Activated CD4-positive, alpha-beta T cell treated with anti-CD3 and anti-CD28 coated beads, Interleukin-2, amount 10 ng/mL, durations not matched to agents 24 days and 14 days (primary cell): ENCODE data around the gene EVI2A. TPM values are rescaled to one million over a fixed set of nuclear protein-coding genes. Genes with fewer than 3 reads are reported as not detected.
"Not testable (repeated sequence)": the region's sequence is repeated elsewhere in the genome, so short reads cannot be mapped to it uniquely, and the experiment has no call there.

Experiments used
- DNase-seq: peaks from one replicate; pipeline ENCODE4 v3.0.0; 2022
- H3K27ac Mint-ChIP-seq: one replicate; pipeline ENCODE4 v1.8.0; 2022; ENCODE audit warnings: mild to moderate bottlenecking, mixed read lengths
- H3K27me3 Mint-ChIP-seq: one replicate; pipeline ENCODE4 v1.8.0; 2022; ENCODE audit warnings: mixed read lengths
- H3K36me3 Mint-ChIP-seq: one replicate; pipeline ENCODE4 v1.8.0; 2022; ENCODE audit warnings: low read depth, mild to moderate bottlenecking, mixed read lengths
- H3K4me1 Mint-ChIP-seq: one replicate; pipeline ENCODE4 v1.8.0; 2021; ENCODE audit warnings: mixed read lengths
- H3K4me3 Mint-ChIP-seq: one replicate; pipeline ENCODE4 v1.8.0; 2022; ENCODE audit warnings: mild to moderate bottlenecking, moderate library complexity, mixed read lengths
- H3K9me3 Mint-ChIP-seq: one replicate; pipeline ENCODE4 v1.8.0; 2021; ENCODE audit warnings: mixed read lengths
- intact Hi-C: fragments of 100-400 bp; cut with micrococcal nuclease; formaldehyde crosslinking; loops from one replicate; pipeline ENCODE4 v1.15.1; 2023
- total RNA-seq: library from RNA; stranded (reverse); gene quantifications from 2 replicates; pipeline ENCODE4 v1.2.3, GENCODE V29; 2022

The EVI2A gene
- total RNA-seq, 1 donor from 2014 or later: 30.4 TPM

- Mint-ChIP-seq H3K4me1 (peaks cover 50% of the 10 kb centered on the region), H3K27me3 (no peaks in the 10 kb centered on the region), H3K27ac (peak overlapping the region; percentile 91), H3K36me3 (peaks cover 43% of the 10 kb centered on the region), H3K9me3 (peaks cover 21% of the 10 kb centered on the region), H3K4me3 (peak overlapping the region; percentile 93)
- intact Hi-C loops: loop anchor here (1.0 kb wide), 1 partner anchor 13 kb away; the partner anchor contains the start of gene EVI2A
- no peak for DNase-seq
Observed at GRCh38 chr17:31308372-31309334, 12.8 kb downstream of the EVI2A start.

- Mint-ChIP-seq H3K27me3 (no peaks in the 10 kb centered on the region), H3K4me1 (peaks cover 50% of the 10 kb centered on the region)
Observed at GRCh38 chr17:31307640-31308039, 13.8 kb downstream of the EVI2A start.

GRCh38 chr17:31299624-31300023 is 21.8 kb downstream of the EVI2A start:
- DNase-seq: no peak
- H3K4me3 Mint-ChIP-seq: no peak overlapping the region
- intact Hi-C loops: no loop called here
- H3K27me3 Mint-ChIP-seq: no peaks in the 10 kb centered on the region
- no peak overlapping the region for H3K27ac Mint-ChIP-seq
- peaks cover 22% of the 10 kb centered on the region for H3K36me3 Mint-ChIP-seq
- H3K4me1 Mint-ChIP-seq: peaks cover 6% of the 10 kb centered on the region
- peaks cover 6% of the 10 kb centered on the region for H3K9me3 Mint-ChIP-seq

More at GRCh38 chr17:31307640-31308039, 13.8 kb downstream of the EVI2A start:
- H3K4me3 Mint-ChIP-seq: peak overlapping the region; percentile 93
- intact Hi-C loops: loop anchor here (1.0 kb wide), 1 partner anchor 14 kb away; the partner anchor contains the start of gene EVI2A
- peaks cover 52% of the 10 kb centered on the region for H3K36me3 Mint-ChIP-seq
- H3K9me3 Mint-ChIP-seq: peaks cover 21% of the 10 kb centered on the region
- H3K27ac Mint-ChIP-seq: peak overlapping the region; percentile 91
- no peak for DNase-seq

GRCh38 chr17:31297090-31297489 is 24.3 kb downstream of the EVI2A start, which contains the start of gene OMG:
TSS of gene OMG (minus strand) at chr17:31297239. CDS start at chr17:31296331, 908 bp downstream.
- Mint-ChIP-seq H3K9me3 (no peaks in the 10 kb centered on the region), H3K4me3 (no peak within 1 kb of the TSS), H3K36me3 (peaks cover 3% of the 10 kb centered on the region), H3K4me1 (peaks cover 4% of the 10 kb centered on the region), H3K27me3 (no peaks in the 10 kb centered on the region), H3K27ac (no peak within 1 kb of the TSS)
- intact Hi-C loops: no loop called here
- no peak for DNase-seq

- H3K9me3 Mint-ChIP-seq: no peaks in the 10 kb centered on the region
- DNase-seq: no peak
- H3K27me3 Mint-ChIP-seq: no peaks in the 10 kb centered on the region
- H3K4me3 Mint-ChIP-seq: no peak overlapping the region
- peaks cover 7% of the 10 kb centered on the region for H3K36me3 Mint-ChIP-seq
- H3K4me1 Mint-ChIP-seq: peaks cover 4% of the 10 kb centered on the region
- H3K27ac Mint-ChIP-seq: no peak overlapping the region
- intact Hi-C loops: no loop called here
Observed at GRCh38 chr17:31296142-31296541, 25.3 kb downstream of the EVI2A start.

DNA sequence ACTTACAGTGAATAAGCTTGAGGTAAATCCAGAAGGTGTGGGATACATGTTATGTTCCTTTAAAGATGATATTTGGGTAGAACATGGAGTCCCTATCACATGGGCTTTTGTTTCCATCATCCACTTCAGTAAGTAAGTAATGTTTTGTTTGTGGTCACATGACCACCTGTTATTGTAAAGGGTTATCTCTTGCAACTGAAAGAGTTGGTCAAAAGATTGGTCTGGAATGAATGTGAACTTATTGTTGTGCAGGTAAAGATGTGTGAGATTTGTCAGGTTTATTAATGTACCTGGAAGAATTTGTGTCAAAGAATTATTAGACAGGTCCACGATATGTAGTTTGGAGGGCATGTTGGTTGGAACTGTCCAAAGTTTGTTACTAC is 25.9 kb downstream of the EVI2A start:
- peaks cover 7% of the 10 kb centered on the region for H3K36me3 Mint-ChIP-seq
- H3K4me3 Mint-ChIP-seq: no peak overlapping the region
- H3K27me3 Mint-ChIP-seq: no peaks in the 10 kb centered on the region
- DNase-seq: no peak
- no peaks in the 10 kb centered on the region for H3K9me3 Mint-ChIP-seq
- intact Hi-C loops: no loop called here
- peaks cover 4% of the 10 kb centered on the region for H3K4me1 Mint-ChIP-seq
- no peak overlapping the region for H3K27ac Mint-ChIP-seq

GRCh38 chr17:31294820-31295488 is 26.5 kb downstream of the EVI2A start:
- H3K27me3 Mint-ChIP-seq: no peaks in the 10 kb centered on the region
- H3K4me1 Mint-ChIP-seq: peaks cover 8% of the 10 kb centered on the region
- H3K27ac Mint-ChIP-seq: no peak overlapping the region
- intact Hi-C loops: no loop called here
- H3K36me3 Mint-ChIP-seq: peaks cover 7% of the 10 kb centered on the region
- no peaks in the 10 kb centered on the region for H3K9me3 Mint-ChIP-seq
- no peak overlapping the region for H3K4me3 Mint-ChIP-seq
- no peak for DNase-seq

- intact Hi-C loops: no loop called here
Observed at GRCh38 chr17:31294231-31294630, 27.2 kb downstream of the EVI2A start.

GRCh38 chr17:31293581-31293980 is 27.8 kb downstream of the EVI2A start:
- intact Hi-C loops: no loop called here
- Mint-ChIP-seq H3K27ac (no peak overlapping the region), H3K4me1 (peaks cover 12% of the 10 kb centered on the region)

More at GRCh38 chr17:31294231-31294630, 27.2 kb downstream of the EVI2A start:
- H3K4me1 Mint-ChIP-seq: peaks cover 8% of the 10 kb centered on the region
- no peaks in the 10 kb centered on the region for H3K27me3 Mint-ChIP-seq
- no peak overlapping the region for H3K4me3 Mint-ChIP-seq
- H3K36me3 Mint-ChIP-seq: peaks cover 7% of the 10 kb centered on the region
- H3K9me3 Mint-ChIP-seq: no peaks in the 10 kb centered on the region
- no peak overlapping the region for H3K27ac Mint-ChIP-seq
- DNase-seq: no peak

DNA sequence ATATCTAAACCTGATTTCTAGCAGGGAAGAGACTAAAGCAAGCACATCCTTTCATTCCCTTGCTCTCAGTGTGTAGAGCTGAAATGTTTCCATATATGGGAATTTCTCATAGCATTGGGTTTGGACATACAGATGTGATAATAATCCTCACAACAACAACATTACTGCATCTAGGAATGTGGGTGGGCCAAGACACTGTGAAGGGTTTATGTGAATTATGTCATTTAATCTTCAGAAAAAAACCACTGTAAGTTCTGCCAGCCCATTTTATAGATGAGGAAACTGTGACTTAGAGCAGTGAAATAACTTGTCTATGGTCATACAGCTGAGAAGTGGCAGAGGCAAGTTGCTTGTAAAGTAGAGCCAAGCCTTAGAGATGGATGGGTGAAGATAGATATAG is 29.6 kb downstream of the EVI2A start:
- peaks cover 12% of the 10 kb centered on the region for H3K4me1 Mint-ChIP-seq
- no peaks in the 10 kb centered on the region for H3K9me3 Mint-ChIP-seq
- H3K36me3 Mint-ChIP-seq: peaks cover 9% of the 10 kb centered on the region
- H3K27me3 Mint-ChIP-seq: no peaks in the 10 kb centered on the region
- no peak overlapping the region for H3K4me3 Mint-ChIP-seq
- no peak for DNase-seq
- intact Hi-C loops: no loop called here
- H3K27ac Mint-ChIP-seq: no peak overlapping the region

More at GRCh38 chr17:31293581-31293980, 27.8 kb downstream of the EVI2A start:
- Mint-ChIP-seq H3K9me3 (no peaks in the 10 kb centered on the region), H3K27me3 (no peaks in the 10 kb centered on the region), H3K4me3 (no peak overlapping the region), H3K36me3 (peaks cover 7% of the 10 kb centered on the region)
- DNase-seq: no peak

- Mint-ChIP-seq H3K9me3 (no peaks in the 10 kb centered on the region), H3K27me3 (no peaks in the 10 kb centered on the region), H3K36me3 (peaks cover 9% of the 10 kb centered on the region), H3K27ac (no peak overlapping the region), H3K4me1 (peaks cover 10% of the 10 kb centered on the region), H3K4me3 (no peak overlapping the region)
- intact Hi-C loops: no loop called here
- DNase-seq: no peak
Observed at GRCh38 chr17:31289790-31290189, 31.6 kb downstream of the EVI2A start.

DNA sequence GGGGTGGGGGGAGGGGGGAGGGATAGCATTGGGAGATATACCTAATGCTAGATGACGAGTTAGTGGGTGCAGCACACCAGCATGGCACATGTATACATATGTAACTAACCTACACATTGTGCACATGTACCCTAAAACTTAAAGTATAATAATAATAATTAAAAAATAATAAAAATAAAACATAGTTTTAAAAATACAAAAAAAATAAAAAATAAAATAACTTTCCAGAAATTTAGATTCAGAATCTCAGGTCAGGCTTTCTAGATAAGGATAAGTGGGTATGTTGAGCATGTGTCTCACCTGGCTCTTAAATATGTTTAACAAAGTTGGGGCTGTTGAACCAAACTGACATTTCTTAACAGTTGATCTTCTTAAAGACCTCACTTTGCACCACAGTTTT is 33.5 kb downstream of the EVI2A start:
- H3K9me3 Mint-ChIP-seq, H3K4me3 Mint-ChIP-seq, H3K36me3 Mint-ChIP-seq, H3K27ac Mint-ChIP-seq, H3K4me1 Mint-ChIP-seq, H3K27me3 Mint-ChIP-seq, intact Hi-C loops, DNase-seq: not testable (repeated sequence)

GRCh38 chr17:31286587-31286986 is 34.8 kb downstream of the EVI2A start:
- no peaks in the 10 kb centered on the region for H3K27me3 Mint-ChIP-seq
- peaks cover 4% of the 10 kb centered on the region for H3K36me3 Mint-ChIP-seq
- no peak for DNase-seq
- peaks cover 10% of the 10 kb centered on the region for H3K4me1 Mint-ChIP-seq
- H3K4me3 Mint-ChIP-seq: no peak overlapping the region
- H3K27ac Mint-ChIP-seq: no peak overlapping the region
- intact Hi-C loops: no loop called here
- no peaks in the 10 kb centered on the region for H3K9me3 Mint-ChIP-seq

GRCh38 chr17:31283841-31284240 is 37.6 kb downstream of the EVI2A start:
- DNase-seq: no peak
- Mint-ChIP-seq H3K27me3 (no peaks in the 10 kb centered on the region), H3K36me3 (peaks cover 6% of the 10 kb centered on the region), H3K4me1 (peaks cover 3% of the 10 kb centered on the region), H3K4me3 (no peak overlapping the region), H3K27ac (no peak overlapping the region), H3K9me3 (no peaks in the 10 kb centered on the region)
- intact Hi-C loops: no loop called here
